Endothelial cell of umbilical vein (primary cell): Measurements from ENCODE around the gene BDKRB2.

Source experiments
- CTCF ChIP-seq, 2 donors: IDR thresholded peaks; 1 replicate in 1 of 2; 2 replicates in 1 of 2; pipeline ENCODE4 v1.5.1; 2011; ENCODE audit warnings: low read length in 2 of 2, mild to moderate bottlenecking in 2 of 2, moderate library complexity in 2 of 2, control low read depth in 1 of 2, inconsistent platforms in 1 of 2, low read depth in 1 of 2; ENCODE audit not compliant: insufficient read depth in 1 of 2; ENCODE audit errors: extremely low read depth in 1 of 2
- EZH2 ChIP-seq: IDR thresholded peaks from 2 replicates; pipeline ENCODE4 v1.6.1; 2012; ENCODE audit warnings: borderline replicate concordance, low read depth, mild to moderate bottlenecking, moderate library complexity, low read length, inconsistent platforms; ENCODE audit not compliant: severe bottlenecking
- GATA2 ChIP-seq: IDR thresholded peaks from 2 replicates; pipeline ENCODE4 v1.7.0; 2011; ENCODE audit warnings: low read depth, mild to moderate bottlenecking, moderate library complexity, mixed read lengths, low read length; ENCODE audit not compliant: insufficient read length, insufficient read depth
- MAX ChIP-seq: IDR thresholded peaks from 2 replicates; pipeline ENCODE4 v1.6.1; 2011; ENCODE audit not compliant: insufficient read depth, insufficient read length
- POLR2A ChIP-seq: IDR thresholded peaks from 2 replicates; pipeline ENCODE4 v1.6.1; 2012; ENCODE audit warnings: low read depth, mild to moderate bottlenecking, control low read depth, low read length

- no peak for TF ChIP-seq CTCF (IDR thresholded peaks at IDR 0.05; ENCODE audit: extremely low read depth in 1 of 2, insufficient read depth in 1 of 2, low read depth in 1 of 2, low read length in 2 of 2)
- no peak for TF ChIP-seq MAX
- TF ChIP-seq GATA2, result no peak
- TF ChIP-seq EZH2, result no peak
- TF ChIP-seq POLR2A, result no peak
These were observed 51.8 kb downstream of the BDKRB2 start for GRCh38 chr14:96256407-96256806.
